AG04449 (cell line): ENCODE results near the gene HES4.
A peak's percentile ranks its signal among the peaks of the same experiment; 100 is the strongest.
"Not testable (repeated sequence)": the region's sequence is repeated elsewhere in the genome, so short reads cannot be mapped to it uniquely, and the experiment has no call there.

Experiments used
- CTCF ChIA-PET: fragments of 350-600 bp; formaldehyde crosslinking; extraction: SDS; loops from one replicate; lab custom pipeline; 2021; ENCODE audit warnings: antibody characterized with exemption; lab: Yijun Ruan, JAX
- POLR2A ChIA-PET: fragments of 400-600, 350-600 bp; formaldehyde crosslinking; extraction: SDS; loops from one replicate; lab custom pipeline; 2020; ENCODE audit warnings: antibody characterized with exemption, inconsistent platforms; lab: Yijun Ruan, JAX
- DNase-seq: peaks from one replicate; pipeline ENCODE4 v3.0.0-alpha.2; 2010; ENCODE audit warnings: low read depth, low spot score
- H3K4me3 ChIP-seq: 2 replicates; pipeline ENCODE4 v1.5.1; 2011; ENCODE audit warnings: low read depth, mild to moderate bottlenecking, control low read depth, low read length
- CTCF ChIP-seq: IDR thresholded peaks from one replicate; pipeline ENCODE4 v1.5.1; 2011; ENCODE audit warnings: mild to moderate bottlenecking, moderate library complexity, low read length, control low read depth, inconsistent platforms; ENCODE audit not compliant: insufficient read depth; ENCODE audit errors: missing control alignments

HES4 gene

GRCh38 chr1:980137-980571 is 19.7 kb downstream of the HES4 start:
- no peak overlapping the region for H3K4me3 ChIP-seq
- no peak for TF ChIP-seq CTCF
- ChIA-PET CTCF (interaction anchor here (5.0 to 7.8 kb wide), 4 partner anchors 12 to 311 kb away, joined by 21 to 152 read pairs (median 94); partner anchors contain the start of gene HES4), POLR2A (no interaction called here)
- DNase-seq = no peak

GRCh38 chr1:979744-980072 is 20.2 kb downstream of the HES4 start:
- H3K4me3 ChIP-seq = no peak overlapping the region
- TF ChIP-seq CTCF = no peak
- no peak for DNase-seq
- POLR2A ChIA-PET = no interaction called here
- CTCF ChIA-PET = interaction anchor here (6.8 to 7.8 kb wide), 3 partner anchors 13 to 83 kb away, joined by 86 to 152 read pairs (median 101); partner anchors contain the start of gene HES4

GRCh38 chr1:978835-979743 is 20.8 kb downstream of the HES4 start:
- ChIA-PET CTCF (interaction anchor here (7.0 to 7.8 kb wide), 2 partner anchors 13 to 83 kb away, joined by 86 to 152 read pairs; no protein-coding TSS in a partner anchor), POLR2A (no interaction called here)
- no peak for DNase-seq
- H3K4me3 ChIP-seq = no peak overlapping the region
- no peak for TF ChIP-seq CTCF

- ChIA-PET POLR2A (no interaction called here), CTCF (no interaction called here)
- no peak for TF ChIP-seq CTCF
- no peak for DNase-seq
- no peak overlapping the region for H3K4me3 ChIP-seq
Observed at GRCh38 chr1:978069-978834, 21.6 kb downstream of the HES4 start.

GRCh38 chr1:976791-977190 is 23.1 kb downstream of the HES4 start:
- POLR2A ChIA-PET = interaction anchor here (2.2 kb wide), 1 partner anchor 10 kb away, joined by 8 read pairs; the partner anchor contains the start of gene PLEKHN1
- H3K4me3 ChIP-seq, DNase-seq: not testable (repeated sequence)
- CTCF ChIA-PET = interaction anchor here (0.7 to 3.2 kb wide), 12 partner anchors 7 to 107 kb away, joined by 3 to 29 read pairs (median 4); partner anchors contain the start of gene PLEKHN1

- peak overlapping the region; percentile 29 for H3K4me3 ChIP-seq
- ChIA-PET CTCF (interaction anchor here (0.6 to 3.2 kb wide), 16 partner anchors 8 to 117 kb away, joined by 3 to 29 read pairs (median 4); partner anchors contain the start of genes ISG15 and PLEKHN1), POLR2A (interaction anchor here (2.2 kb wide), 1 partner anchor 9 kb away, joined by 8 read pairs; the partner anchor contains the start of gene PLEKHN1)
- no peak for DNase-seq
- peak; percentile 87 for TF ChIP-seq CTCF
Observed at GRCh38 chr1:975896-976683, 23.8 kb downstream of the HES4 start.
